ENCODE results near the gene TEX44.
"Not testable (repeated sequence)": the region's sequence is repeated elsewhere in the genome, so short reads cannot be mapped to it uniquely, and the experiment has no call there.

Gene TEX44

GRCh38 chr2:231573096-231573495 is 19.6 kb upstream of the TEX44 start:
- no peak for DNase-seq

DNA sequence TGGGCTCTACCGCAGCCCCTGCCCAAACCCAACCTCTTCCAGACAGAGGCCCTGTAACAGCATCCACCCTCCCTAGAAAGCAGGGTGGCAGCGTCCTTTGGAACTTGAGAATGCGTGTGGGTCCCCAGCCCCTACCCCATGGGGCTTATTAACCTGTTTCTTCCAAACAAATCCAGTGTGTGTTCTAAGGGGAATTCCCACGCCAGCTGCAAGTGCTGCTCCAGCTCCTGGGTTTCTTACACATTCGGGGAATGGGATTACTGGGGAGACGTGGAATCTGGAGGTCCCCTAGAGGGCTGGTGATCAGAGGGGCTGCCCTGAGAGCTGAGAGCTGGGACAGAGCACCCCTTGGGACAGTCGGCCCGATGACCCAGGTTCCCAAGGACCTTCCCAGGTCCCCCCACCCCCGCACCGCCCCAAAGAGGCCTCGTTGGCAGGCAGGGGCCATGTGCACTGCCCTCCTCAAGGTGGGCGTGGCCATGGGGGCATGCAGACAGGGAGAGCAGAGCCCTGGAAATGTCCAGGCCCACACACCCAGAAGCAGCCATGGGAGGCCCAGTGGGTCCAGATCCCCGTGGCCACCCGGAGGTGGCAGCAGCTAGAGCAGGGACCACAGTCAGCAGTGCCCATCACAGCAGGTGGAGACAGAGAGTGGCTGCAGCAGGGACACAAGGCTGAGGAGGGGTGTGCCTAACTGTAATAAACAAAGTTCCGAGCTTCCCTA is 18.8 kb upstream of the TEX44 start:
- no peak for DNase-seq

DNA sequence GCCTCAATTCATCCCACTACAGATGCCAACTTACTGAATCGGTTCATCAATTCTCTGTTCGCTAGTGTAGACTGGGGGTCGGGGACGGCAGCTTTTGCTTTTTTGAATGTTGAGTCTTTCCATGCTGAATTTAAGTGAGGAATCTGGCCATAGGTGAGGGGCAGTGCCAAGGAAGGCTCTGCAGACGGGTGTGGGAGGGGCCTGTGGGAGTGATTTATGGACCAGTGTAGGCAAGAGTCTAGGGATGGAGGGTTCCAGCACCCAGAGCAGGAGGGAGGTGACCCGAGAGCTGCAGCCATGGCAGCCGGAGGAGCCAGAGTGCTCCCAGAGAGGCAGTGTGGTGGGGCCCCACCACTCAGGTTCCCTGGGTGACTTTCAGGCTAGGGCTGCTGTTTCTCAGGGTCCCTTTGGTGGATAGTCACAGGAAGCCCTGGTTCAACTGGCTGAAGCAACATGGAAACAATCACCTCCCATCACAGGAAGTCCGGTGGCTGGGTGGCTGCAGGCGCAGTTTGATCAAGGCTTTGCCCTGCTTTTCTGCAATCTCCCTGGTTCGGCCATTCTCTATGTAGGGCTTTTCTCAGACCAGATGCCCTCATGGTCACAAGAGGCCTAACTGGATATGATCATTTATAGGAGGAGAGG is 16.9 kb upstream of the TEX44 start:
- DNase-seq = no peak

DNA sequence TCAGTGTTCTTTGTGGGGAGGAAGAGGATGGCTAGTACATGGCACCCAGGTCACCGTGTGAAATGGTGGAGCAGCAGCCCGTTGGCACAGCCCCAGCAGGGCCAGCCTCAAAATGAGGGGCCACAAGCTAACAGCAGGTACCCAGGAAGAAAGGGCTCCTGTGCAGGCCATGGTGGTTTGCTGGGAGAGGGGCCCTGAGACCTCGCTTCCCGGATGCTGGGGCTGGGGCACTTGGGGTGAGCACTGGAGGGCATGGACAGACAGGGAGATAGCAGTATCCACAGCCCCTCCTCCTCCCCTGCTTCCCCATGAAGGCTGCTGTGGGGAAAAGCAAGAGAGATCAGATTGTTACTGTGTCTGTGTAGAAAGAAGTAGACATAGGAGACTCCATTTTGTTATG is 16.2 kb upstream of the TEX44 start:
- no peak for DNase-seq

GRCh38 chr2:231578655-231579054 is 14.0 kb upstream of the TEX44 start:
- not testable (repeated sequence) for DNase-seq

- DNase-seq = no peak
These were observed 13.1 kb upstream of the TEX44 start for GRCh38 chr2:231579560-231579959.

GRCh38 chr2:231581328-231581727 is 11.3 kb upstream of the TEX44 start:
- DNase-seq = no peak

DNA sequence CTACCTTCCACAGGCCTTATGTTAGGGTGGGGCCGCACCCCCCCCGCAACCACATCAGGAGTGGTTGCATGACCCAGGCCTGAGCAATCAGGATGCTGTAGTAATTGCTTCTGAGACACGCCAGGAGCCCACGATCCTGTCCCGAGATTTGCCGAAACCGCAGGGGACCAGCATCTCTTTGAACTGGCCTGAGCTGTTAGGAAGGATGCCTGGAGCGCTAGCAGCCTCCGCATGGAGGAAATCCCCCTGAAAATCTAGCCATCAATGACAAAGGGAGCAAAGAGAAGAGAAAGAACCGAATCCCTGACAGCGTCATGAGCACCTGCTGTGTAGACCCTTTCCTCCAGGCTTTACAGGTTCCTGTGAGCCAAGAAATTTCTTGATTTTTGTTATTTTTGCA is 8.7 kb upstream of the TEX44 start:
- DNase-seq = no peak

GRCh38 chr2:231587744-231588143 is 4.9 kb upstream of the TEX44 start:
- DNase-seq = not testable (repeated sequence)

GRCh38 chr2:231589656-231590055 is 3.0 kb upstream of the TEX44 start:
- no peak for DNase-seq

DNA sequence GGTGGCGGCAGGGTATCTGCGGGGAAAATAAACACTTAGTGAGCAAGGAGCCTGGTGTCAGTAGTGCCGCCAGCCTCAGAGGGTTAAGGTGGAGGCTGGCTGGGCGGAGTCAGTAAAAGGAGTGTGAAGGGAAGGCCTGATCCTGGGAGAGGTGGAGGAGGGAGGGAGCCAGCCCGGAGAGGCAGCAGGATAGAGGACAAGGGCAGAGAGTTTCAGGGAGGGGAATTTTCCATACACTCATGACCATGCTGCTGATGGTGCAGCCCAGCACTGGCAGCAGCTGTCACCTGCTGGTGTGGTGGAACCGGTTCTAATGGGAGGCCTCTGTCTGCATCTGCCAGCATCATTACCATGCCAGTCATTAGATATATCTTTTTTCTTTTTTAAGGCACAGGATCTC is 2.0 kb upstream of the TEX44 start:
- DNase-seq = no peak

DNA sequence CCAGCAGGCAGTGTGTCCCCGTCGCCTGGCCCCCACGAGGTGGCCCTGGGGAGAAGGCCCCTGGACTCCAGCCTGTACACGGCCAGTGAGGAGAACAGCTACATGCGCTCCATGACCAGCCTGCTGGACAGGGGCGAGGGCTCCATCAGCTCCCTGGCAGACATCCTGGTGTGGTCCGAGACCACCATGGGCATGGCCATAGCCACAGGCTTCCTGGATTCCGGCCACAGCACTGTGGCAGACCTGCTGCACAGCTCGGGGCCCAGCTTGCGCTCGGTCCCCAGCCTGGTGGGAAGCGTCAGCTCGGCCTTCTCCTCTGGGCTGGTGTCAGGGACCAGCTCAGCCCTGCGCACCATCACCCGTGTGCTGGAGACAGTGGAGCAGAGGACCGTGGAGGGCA is 1.0 kb downstream of the TEX44 start:
- DNase-seq = no peak

DNA sequence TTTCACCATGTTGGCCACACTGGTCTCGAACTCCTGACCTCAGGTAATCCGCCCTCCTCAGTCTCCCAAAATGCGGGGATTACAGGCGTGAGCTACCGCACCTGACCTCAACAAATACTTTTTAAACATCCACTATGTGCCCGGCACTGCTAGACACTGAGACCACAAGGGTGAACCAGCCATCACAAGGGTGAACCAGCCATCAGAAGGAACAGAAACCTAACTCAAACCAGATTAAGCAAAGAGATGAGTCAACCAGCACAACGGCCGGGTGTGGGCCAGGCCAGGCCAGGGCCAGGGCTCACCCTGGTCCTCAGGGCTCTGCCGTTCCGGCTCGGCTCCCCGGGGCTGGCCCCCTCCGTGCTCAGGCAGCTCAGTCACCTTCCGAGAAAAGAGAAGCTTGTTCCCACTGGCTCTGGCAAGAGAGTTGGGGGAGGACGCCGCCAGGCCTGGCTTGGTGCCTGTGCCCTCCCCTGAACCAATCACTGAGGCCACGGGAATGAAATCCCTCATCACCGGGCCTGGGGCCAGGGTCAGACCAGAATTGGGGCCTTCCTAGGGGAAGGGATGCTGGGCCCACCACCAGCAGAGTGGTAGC is 4.4 kb downstream of the TEX44 start:
- no peak for DNase-seq

- no peak for DNase-seq
These were observed 5.0 kb downstream of the TEX44 start for GRCh38 chr2:231597627-231598026.

- no peak for DNase-seq
These were observed 8.1 kb downstream of the TEX44 start for GRCh38 chr2:231600619-231601355.

DNA sequence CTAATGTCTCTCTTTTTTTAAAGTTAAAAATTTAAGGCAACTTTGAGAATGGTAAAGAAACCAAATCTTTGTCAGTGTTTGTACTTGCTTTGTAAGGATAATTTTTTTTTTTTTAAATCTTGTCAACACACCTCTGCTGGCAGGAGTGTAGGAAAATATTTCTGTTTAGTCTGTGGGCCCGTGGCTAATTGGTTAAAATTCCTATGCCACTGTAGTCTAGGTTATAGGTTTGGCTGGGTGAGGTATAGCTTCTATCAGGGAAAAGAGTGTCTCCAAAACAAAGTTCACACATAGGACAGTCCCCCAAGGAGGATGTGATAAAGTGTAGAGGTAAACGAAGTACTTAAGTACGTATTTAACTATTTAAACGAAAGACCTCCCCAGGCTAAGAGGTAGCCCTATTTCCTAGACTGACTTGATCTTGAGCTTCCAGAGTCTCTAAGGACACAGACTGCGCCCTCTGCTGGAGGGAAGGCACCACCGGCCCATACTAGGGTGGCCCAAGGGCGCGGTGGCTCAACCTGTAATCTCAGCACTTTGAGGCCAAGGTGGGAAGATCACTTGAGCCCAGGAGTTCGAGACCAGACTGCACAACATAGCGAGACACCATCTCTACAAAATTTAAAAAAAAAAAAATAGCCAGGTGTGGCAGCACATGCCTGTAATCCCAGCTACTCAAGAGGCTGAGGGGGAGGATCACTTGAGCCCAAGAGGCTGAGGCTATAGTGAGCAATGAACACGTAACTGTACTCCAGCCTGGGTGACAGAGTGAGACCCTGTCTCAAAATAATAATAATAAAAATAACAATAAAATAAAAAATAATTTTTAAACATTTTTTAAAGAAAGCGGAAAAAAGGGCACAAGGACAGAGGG is 8.9 kb downstream of the TEX44 start:
- DNase-seq = peak; percentile 93

GRCh38 chr2:231602859-231603467 is 10.3 kb downstream of the TEX44 start:
- DNase-seq = no peak

GRCh38 chr2:231604101-231604684 is 11.5 kb downstream of the TEX44 start:
- no peak for DNase-seq

DNA sequence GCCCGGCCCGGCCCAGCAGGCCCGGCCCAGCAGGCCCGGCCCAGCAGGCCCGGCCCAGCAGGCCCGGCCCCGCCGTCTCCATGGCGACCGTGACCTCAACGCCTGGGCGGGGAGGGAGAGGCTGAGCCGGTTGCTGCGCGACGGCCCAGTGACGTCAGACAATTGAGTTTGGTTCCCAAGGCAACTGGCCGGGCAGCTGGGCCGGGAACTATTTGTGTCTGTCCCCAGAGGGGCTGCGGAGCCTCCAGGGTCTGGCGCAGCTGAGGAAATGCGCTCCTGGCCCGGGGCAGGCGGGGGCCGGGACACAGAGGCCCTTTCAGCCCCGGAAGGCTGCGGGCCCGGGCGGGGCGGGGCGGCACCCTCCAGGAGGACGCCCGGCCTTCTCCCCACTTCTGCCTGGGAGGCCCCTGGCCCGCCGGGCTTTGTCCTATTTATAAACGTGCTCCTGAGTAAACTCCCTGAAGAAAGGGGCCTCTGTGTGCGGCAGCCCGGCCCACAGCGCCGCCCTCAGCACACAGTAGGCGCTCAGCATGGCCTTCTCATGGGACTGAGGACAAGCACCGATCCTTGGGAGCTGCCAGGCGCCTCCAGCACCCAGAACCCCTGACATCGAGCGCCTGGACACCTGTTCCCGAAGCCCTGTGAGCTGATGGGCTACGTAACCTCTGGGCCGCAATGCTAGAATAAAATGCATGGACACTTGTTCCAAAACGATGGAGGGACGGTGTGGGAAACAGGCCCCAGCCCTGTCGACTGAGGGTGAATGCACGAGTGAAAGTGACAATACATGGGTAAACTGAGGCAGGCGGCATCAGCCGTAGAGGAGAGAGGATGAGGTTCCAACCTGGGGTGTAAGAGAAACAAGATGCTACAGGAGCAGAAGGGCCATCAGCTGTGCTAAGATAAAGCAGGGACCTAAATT is 12.3 kb downstream of the TEX44 start:
- peak; percentile 98 for DNase-seq

GRCh38 chr2:231605607-231606091 is 13.0 kb downstream of the TEX44 start:
- DNase-seq = no peak

All from activated effector memory CD4-positive, alpha-beta T cell treated with anti-CD3 and anti-CD28 coated beads, Interleukin-2, amount 50 U/mL, for 16 hours (primary cell).